Mesenchymal stem cell (in vitro differentiated cells and primary cell): ENCODE results near the gene SEC16A.

Experiments
- DNase-seq: peaks from one replicate; pipeline ENCODE4 v3.0.0-alpha.2; 2013
- H2AFZ ChIP-seq: one replicate; pipeline ENCODE4 v1.6.1; 2013; ENCODE audit warnings: low read depth, mild to moderate bottlenecking, control low read depth, inconsistent platforms, low read length, moderate library complexity
- H2AK5ac ChIP-seq: 2 replicates; pipeline ENCODE4 v1.6.1; 2013; ENCODE audit warnings: low read length, moderate library complexity, mild to moderate bottlenecking, inconsistent platforms; ENCODE audit not compliant: severe bottlenecking
- H2BK120ac ChIP-seq: one replicate; pipeline ENCODE4 v1.6.1; 2013; ENCODE audit warnings: low read depth, mild to moderate bottlenecking, inconsistent platforms, low read length, moderate library complexity
- H2BK12ac ChIP-seq, 2 experiments: one replicate each; pipeline ENCODE4 v1.6.1; 2013; ENCODE audit warnings: inconsistent platforms in 2 of 2, low read length in 2 of 2, mild to moderate bottlenecking in 2 of 2, moderate library complexity in 2 of 2, control low read depth in 1 of 2
- H2BK15ac ChIP-seq: one replicate; pipeline ENCODE4 v1.6.1; 2013; ENCODE audit warnings: mild to moderate bottlenecking, low read depth, inconsistent platforms; ENCODE audit not compliant: poor library complexity, severe bottlenecking
- H2BK5ac ChIP-seq: 2 replicates; pipeline ENCODE4 v1.6.1; 2013; ENCODE audit warnings: low read depth, mild to moderate bottlenecking, low read length, control low read depth, inconsistent platforms; ENCODE audit not compliant: poor library complexity, severe bottlenecking
- H3K14ac ChIP-seq, 2 experiments: one replicate each; pipeline ENCODE4 v1.6.1; 2013; ENCODE audit warnings: inconsistent platforms in 2 of 2, low read length in 2 of 2, control low read depth in 1 of 2, mild to moderate bottlenecking in 1 of 2, moderate library complexity in 1 of 2
- H3K18ac ChIP-seq, 2 experiments: one replicate each; pipeline ENCODE4 v1.6.1; 2013; ENCODE audit warnings: inconsistent platforms in 2 of 2, low read length in 2 of 2, control low read depth in 1 of 2, low read depth in 1 of 2, mild to moderate bottlenecking in 1 of 2
- H3K23ac ChIP-seq, 2 experiments: one replicate each; pipeline ENCODE4 v1.6.1; 2013; ENCODE audit warnings: inconsistent platforms in 2 of 2, low read length in 2 of 2, mild to moderate bottlenecking in 2 of 2, moderate library complexity in 2 of 2, control low read depth in 1 of 2
- H3K27ac ChIP-seq: 2 replicates; pipeline ENCODE4 v1.5.1; 2013; ENCODE audit warnings: mild to moderate bottlenecking, moderate library complexity, low read length, control low read depth, inconsistent platforms; ENCODE audit not compliant: poor library complexity, severe bottlenecking
- H3K27me3 ChIP-seq, 2 experiments: 2 replicates each; pipeline versions ENCODE4 v1.6.1 to v1.7.0; 2013; ENCODE audit warnings: low read length in 2 of 2, mild to moderate bottlenecking in 2 of 2, moderate library complexity in 2 of 2, control low read depth in 1 of 2, inconsistent platforms in 1 of 2; ENCODE audit not compliant: control insufficient read depth in 1 of 2, insufficient read depth in 1 of 2
- H3K36me3 ChIP-seq, 2 experiments: 2 replicates each; pipeline versions ENCODE4 v1.6.1 to v1.7.0; 2013; ENCODE audit warnings: low read length in 2 of 2, control low read depth in 1 of 2, inconsistent platforms in 1 of 2, low read depth in 1 of 2, mild to moderate bottlenecking in 1 of 2; ENCODE audit not compliant: insufficient read depth in 2 of 2, control insufficient read depth in 1 of 2
- H3K4ac ChIP-seq, 2 experiments: one replicate each; pipeline ENCODE4 v1.6.1; 2013; ENCODE audit warnings: inconsistent platforms in 2 of 2, low read length in 2 of 2, mild to moderate bottlenecking in 2 of 2, moderate library complexity in 2 of 2, control low read depth in 1 of 2, low read depth in 1 of 2
- H3K4me1 ChIP-seq: 2 replicates; pipeline ENCODE4 v1.6.1; 2013; ENCODE audit warnings: low read depth, low read length, control low read depth; ENCODE audit not compliant: control insufficient read depth, insufficient read depth
- H3K4me2 ChIP-seq: 2 replicates; pipeline ENCODE4 v1.6.1; 2013; ENCODE audit warnings: low read length, mild to moderate bottlenecking, inconsistent platforms; ENCODE audit not compliant: poor library complexity, severe bottlenecking
- H3K4me3 ChIP-seq, 2 experiments: 2 replicates each; pipeline versions ENCODE4 v1.5.1 to v1.7.0; 2013; ENCODE audit warnings: low read length in 2 of 2, mild to moderate bottlenecking in 2 of 2, control low read depth in 1 of 2, low read depth in 1 of 2; ENCODE audit not compliant: insufficient read depth in 1 of 2
- H3K79me1 ChIP-seq: replicated peaks from 2 replicates; pipeline ENCODE4 v1.6.1; 2013; ENCODE audit warnings: mild to moderate bottlenecking, control low read depth, low read length, inconsistent platforms; ENCODE audit not compliant: poor library complexity, severe bottlenecking
- H3K9ac ChIP-seq: 2 replicates; pipeline ENCODE4 v1.7.0; 2013; ENCODE audit warnings: mild to moderate bottlenecking, low read length, moderate library complexity
- H3K9me3 ChIP-seq: 2 replicates; pipeline ENCODE4 v1.7.0; 2013; ENCODE audit warnings: mild to moderate bottlenecking, low read length; ENCODE audit not compliant: control insufficient read depth
- H4K8ac ChIP-seq: one replicate; pipeline ENCODE4 v1.6.1; 2013; ENCODE audit warnings: inconsistent platforms, mild to moderate bottlenecking, low read length, moderate library complexity
- H4K91ac ChIP-seq: one replicate; pipeline ENCODE4 v1.6.1; 2013; ENCODE audit warnings: mild to moderate bottlenecking, low read length, inconsistent platforms
- WGBS: methylation state at CpG from one replicate; pipeline ENCODE4 v1.1.7; 2013; ENCODE audit warnings: mixed read lengths; 5-methylcytosine and 5-hydroxymethylcytosine counted together

Gene SEC16A

DNA sequence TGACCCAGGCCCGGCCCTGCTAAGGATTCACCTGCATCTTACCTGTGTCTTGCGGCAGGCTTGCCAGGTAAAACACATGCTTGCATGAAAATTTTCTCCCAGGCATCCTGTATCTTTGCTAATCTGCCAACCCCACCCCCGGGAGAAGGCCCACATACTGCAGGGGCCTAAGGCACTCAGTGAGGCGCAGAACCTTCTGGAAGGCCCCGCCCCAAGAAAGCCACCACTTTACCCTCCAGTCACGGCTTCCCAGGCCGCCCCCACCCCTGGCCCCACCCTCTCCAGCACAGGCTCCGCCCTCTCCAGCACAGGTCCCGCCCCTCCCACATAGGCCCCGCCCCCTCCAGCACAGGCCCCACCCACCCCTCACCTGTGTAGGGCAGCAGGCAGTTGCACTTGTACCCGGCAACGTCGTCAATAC lies 29.8 kb upstream of the SEC16A start:
- 94% methylated on average over 10 of the region's 13 CpGs for WGBS
- no peak overlapping the region for H2BK12ac ChIP-seq

DNA sequence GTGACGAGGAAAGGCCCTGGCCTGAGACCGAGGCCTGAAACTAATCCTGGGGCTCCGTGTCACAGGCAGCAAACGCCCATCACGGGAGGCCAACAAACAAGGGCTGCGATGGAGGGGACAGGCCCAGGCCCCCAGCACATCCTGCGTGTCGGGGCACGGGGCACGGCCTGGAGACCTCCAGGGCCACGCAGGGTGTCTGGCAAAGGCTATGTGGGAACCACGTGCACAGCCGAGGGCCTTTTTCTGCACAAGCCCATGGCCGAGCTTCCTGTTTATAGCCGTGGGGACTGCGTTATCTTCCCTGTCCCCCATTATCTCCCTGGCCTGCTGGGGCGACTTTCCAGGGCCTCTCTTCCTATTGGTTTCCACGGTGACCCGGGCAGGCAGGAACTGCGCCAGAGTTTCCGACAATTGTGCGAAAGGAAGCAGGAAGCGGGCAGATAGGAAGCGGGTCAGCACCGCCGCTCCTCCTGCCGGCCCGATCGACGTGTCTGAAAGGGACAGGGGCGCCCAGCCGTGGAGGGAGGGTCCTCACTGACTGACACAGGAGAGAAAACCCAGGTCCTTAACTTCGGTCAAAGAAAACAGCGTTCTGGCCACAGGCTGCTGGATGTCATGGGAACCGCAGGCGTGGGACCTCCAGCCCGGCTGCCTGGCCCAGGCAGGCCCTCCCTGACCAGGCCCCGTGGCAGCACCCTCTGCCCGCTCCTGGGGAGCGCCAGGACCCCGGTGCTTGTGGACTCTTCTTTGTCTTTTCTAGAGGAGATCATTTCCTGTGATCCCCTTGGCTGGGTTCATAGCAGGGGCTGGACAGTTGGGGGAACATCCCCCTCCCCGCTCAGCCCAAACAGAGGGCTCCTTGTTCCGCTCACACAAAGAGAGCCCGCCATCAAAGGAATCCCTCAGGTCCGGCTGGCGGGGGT lies 29.1 kb upstream of the SEC16A start:
- Histone ChIP-seq H3K27ac (no peak overlapping the region), H3K18ac (no peak overlapping the region), H2BK12ac (no peak overlapping the region), H3K9ac (no peak overlapping the region), H3K79me1 (peaks cover 15% of the 10 kb centered on the region), H2AK5ac (no peak overlapping the region), H3K14ac (no peak overlapping the region), H3K9me3 (no peaks in the 10 kb centered on the region), H2BK120ac (no peak overlapping the region), H2AFZ (no peak overlapping the region), H3K4ac (no peak overlapping the region), H3K36me3 (peaks cover 30 to 99% of the 10 kb centered on the region in 2 experiments), H3K4me1 (peaks cover 3% of the 10 kb centered on the region), H3K4me2 (no peak overlapping the region), H4K8ac (peak overlapping the region; percentile 7), H2BK5ac (no peak overlapping the region), H4K91ac (no peak overlapping the region), H3K27me3 (no peaks in the 10 kb centered on the region), H3K4me3 (no peak overlapping the region), H2BK15ac (no peak overlapping the region), H3K23ac (no peak overlapping the region)
- DNase-seq = no peak
- 96% methylated on average over 46 of the region's 46 CpGs for WGBS

More for the DNA sequence above, 29.8 kb upstream of the SEC16A start:
- Histone ChIP-seq H2BK5ac (no peak overlapping the region), H3K27me3 (no peaks in the 10 kb centered on the region), H4K91ac (no peak overlapping the region), H4K8ac (no peak overlapping the region), H3K9me3 (no peaks in the 10 kb centered on the region), H3K27ac (no peak overlapping the region), H2AFZ (no peak overlapping the region), H3K18ac (no peak overlapping the region), H3K23ac (no peak overlapping the region), H3K79me1 (peaks cover 15% of the 10 kb centered on the region), H3K4me2 (no peak overlapping the region), H2AK5ac (no peak overlapping the region), H3K4ac (no peak overlapping the region), H2BK15ac (no peak overlapping the region), H3K9ac (no peak overlapping the region), H3K4me1 (peaks cover 3% of the 10 kb centered on the region), H2BK120ac (no peak overlapping the region), H3K14ac (no peak overlapping the region), H3K4me3 (peak overlapping the region in 1 of 2 experiments; percentile 5), H3K36me3 (peaks cover 30 to 99% of the 10 kb centered on the region in 2 experiments)
- DNase-seq = no peak

DNA sequence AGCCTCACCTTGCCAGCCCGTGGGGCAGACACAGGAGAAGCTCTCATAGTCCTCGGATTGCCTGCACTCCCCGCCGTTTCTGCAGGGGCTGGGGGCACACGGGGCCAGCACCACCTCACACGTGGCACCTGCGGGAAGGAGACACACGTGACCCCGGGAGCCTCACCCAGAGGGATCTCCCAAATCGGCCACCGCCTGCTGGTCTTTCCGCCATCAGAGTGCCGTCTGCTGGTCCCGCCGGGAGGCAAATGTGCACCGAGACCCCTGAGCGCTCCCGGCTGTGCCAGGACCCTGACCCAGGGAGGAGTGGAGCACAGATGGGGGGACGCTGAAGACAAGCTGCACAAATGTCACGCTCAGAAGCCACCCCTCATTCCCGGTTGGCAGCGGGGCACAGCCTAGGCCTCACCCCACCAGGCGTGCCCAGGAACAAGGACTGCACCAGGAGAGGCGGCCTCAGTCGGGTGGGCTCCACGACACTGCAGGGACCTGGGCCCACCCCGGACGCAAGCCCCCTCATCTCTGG lies 28.4 kb upstream of the SEC16A start:
- Histone ChIP-seq H3K36me3 (peaks cover 30 to 99% of the 10 kb centered on the region in 2 experiments), H2AFZ (no peak overlapping the region), H3K4me2 (no peak overlapping the region), H3K4me1 (peaks cover 3% of the 10 kb centered on the region), H2BK5ac (no peak overlapping the region), H3K27me3 (no peaks in the 10 kb centered on the region), H3K4ac (no peak overlapping the region), H2BK12ac (no peak overlapping the region), H3K18ac (no peak overlapping the region), H4K8ac (peak overlapping the region; percentile 7), H3K27ac (no peak overlapping the region), H3K9ac (no peak overlapping the region), H3K23ac (no peak overlapping the region), H2AK5ac (no peak overlapping the region), H3K9me3 (no peaks in the 10 kb centered on the region), H3K14ac (no peak overlapping the region), H4K91ac (no peak overlapping the region), H3K4me3 (no peak overlapping the region), H2BK120ac (no peak overlapping the region), H2BK15ac (no peak overlapping the region), H3K79me1 (peaks cover 13% of the 10 kb centered on the region)
- 97% methylated on average over 28 of the region's 28 CpGs for WGBS
- no peak for DNase-seq

DNA sequence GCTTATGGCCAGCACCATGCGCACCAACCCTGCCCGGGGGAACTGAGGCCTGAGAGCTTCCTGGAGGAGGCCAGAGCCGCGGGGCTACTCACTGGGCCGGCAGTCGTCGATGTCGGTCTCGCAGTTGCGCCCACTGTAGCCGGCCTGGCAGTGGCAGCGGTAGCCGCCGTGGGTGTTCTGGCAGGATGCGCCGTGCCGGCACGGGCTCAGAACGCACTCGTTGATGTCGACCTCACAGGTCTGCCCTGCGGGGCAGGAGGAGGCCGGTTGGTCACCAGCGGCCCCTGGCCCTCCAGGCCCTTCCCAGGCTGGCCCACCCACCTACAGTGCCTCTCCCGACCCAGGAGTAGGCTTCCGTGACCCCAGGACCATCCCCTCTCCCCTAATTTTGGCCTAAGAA lies 27.7 kb upstream of the SEC16A start:
- Histone ChIP-seq H3K36me3 (peaks cover 33 to 99% of the 10 kb centered on the region in 2 experiments), H2BK15ac (no peak overlapping the region), H3K4ac (no peak overlapping the region), H4K8ac (no peak overlapping the region), H3K18ac (no peak overlapping the region), H3K9me3 (no peaks in the 10 kb centered on the region), H3K27ac (no peak overlapping the region), H3K4me1 (peaks cover 3% of the 10 kb centered on the region), H2AFZ (no peak overlapping the region), H3K9ac (no peak overlapping the region), H3K4me3 (no peak overlapping the region), H2BK120ac (no peak overlapping the region), H3K23ac (no peak overlapping the region), H3K4me2 (no peak overlapping the region), H2BK12ac (no peak overlapping the region), H2BK5ac (no peak overlapping the region), H3K27me3 (no peaks in the 10 kb centered on the region), H3K79me1 (peaks cover 12% of the 10 kb centered on the region), H4K91ac (no peak overlapping the region), H3K14ac (no peak overlapping the region), H2AK5ac (no peak overlapping the region)
- DNase-seq = no peak
- 95% methylated on average over 25 of the region's 26 CpGs for WGBS
